SK-N-SH (cell line): ENCODE data around the gene KNCN. TPM values are rescaled to one million over a fixed set of nuclear protein-coding genes. Genes with fewer than 3 reads are reported as not detected.

Source experiments
- CTCF ChIA-PET: fragments of 300-600, 350-600 bp; formaldehyde crosslinking; extraction: SDS; loops from one replicate; lab custom pipeline; 2021; lab: Yijun Ruan, JAX
- POLR2A ChIA-PET: fragments of 350-600 bp; sonication (Branson Sonifier 250); formaldehyde crosslinking; extraction: SDS; loops from one replicate; lab custom pipeline; 2020; ENCODE audit warnings: antibody characterized with exemption, inconsistent platforms; lab: Yijun Ruan, JAX
- DNase-seq: peaks from one replicate; pipeline ENCODE4 v3.0.0; 2012
- H2AFZ ChIP-seq: fragments of 200-600 bp; sonication (generic); 2 replicates; pipeline ENCODE4 v1.8.1; 2016; ENCODE audit warnings: antibody characterized with exemption, mild to moderate bottlenecking, low read depth
- H3F3A ChIP-seq: fragments of 200-600 bp; sonication (generic); replicated peaks from 2 replicates; pipeline ENCODE3; 2016; ENCODE audit warnings: antibody characterized with exemption, mild to moderate bottlenecking; ENCODE audit not compliant: insufficient read depth
- H3K27ac ChIP-seq, 2 experiments: fragments of 200-500 bp in 1 of 2; fragments of 200-600 bp in 1 of 2; sonication (Bioruptor generic) in 1 of 2; sonication (generic), shearing (Covaris generic) in 1 of 2; 2 replicates each; pipeline versions ENCODE4 v1.5.1 to v1.6.1; 2014 to 2016; ENCODE audit warnings: low read depth in 2 of 2, inconsistent platforms in 1 of 2, low read length in 1 of 2, mild to moderate bottlenecking in 1 of 2, mixed read lengths in 1 of 2
- H3K27me3 ChIP-seq: fragments of 200-600 bp; sonication (generic), shearing (Covaris generic); 2 replicates; pipeline ENCODE4 v1.6.1; 2016; ENCODE audit warnings: mixed run types; ENCODE audit not compliant: insufficient read depth
- H3K36me3 ChIP-seq, 2 experiments: fragments of 200-500 bp in 1 of 2; fragments of 200-600 bp in 1 of 2; sonication (Bioruptor generic) in 1 of 2; sonication (generic) in 1 of 2; replicated peaks in 1 of 2; 2 replicates each; pipeline versions ENCODE3 to v1.5.1; 2014 to 2016; ENCODE audit warnings: low read length in 1 of 2, mild to moderate bottlenecking in 1 of 2; ENCODE audit not compliant: insufficient read depth in 2 of 2, control insufficient read depth in 1 of 2
- H3K4me1 ChIP-seq, 2 experiments: fragments of 200-500 bp in 1 of 2; fragments of 200-600 bp in 1 of 2; sonication (Bioruptor generic) in 1 of 2; sonication (generic), shearing (Covaris generic) in 1 of 2; 2 replicates each; pipeline versions ENCODE4 v1.5.1 to v1.6.1; 2014 to 2016; ENCODE audit warnings: low read depth in 1 of 2, low read length in 1 of 2, mixed run types in 1 of 2; ENCODE audit not compliant: insufficient read depth in 2 of 2, control insufficient read depth in 1 of 2
- H3K4me2 ChIP-seq: fragments of 200-600 bp; sonication (generic), shearing (Covaris generic); 2 replicates; pipeline ENCODE4 v1.6.1; 2017; ENCODE audit warnings: mixed run types
- H3K4me3 ChIP-seq, 2 experiments: fragments of 200-500 bp in 1 of 2; fragments of 200-600 bp in 1 of 2; sonication (Bioruptor generic) in 1 of 2; sonication (generic), shearing (Covaris generic) in 1 of 2; 2 replicates each; pipeline versions ENCODE4 v1.5.1 to v1.8.1; 2014 to 2016; ENCODE audit warnings: low read depth in 2 of 2, inconsistent platforms in 1 of 2, low read length in 1 of 2, mild to moderate bottlenecking in 1 of 2, mixed read lengths in 1 of 2, moderate library complexity in 1 of 2
- H3K79me2 ChIP-seq: fragments of 200-600 bp; sonication (generic); 2 replicates; pipeline ENCODE4 v1.8.1; 2017; ENCODE audit warnings: mild to moderate bottlenecking; ENCODE audit not compliant: insufficient read depth
- H3K9ac ChIP-seq: fragments of 200-600 bp; sonication (generic); 2 replicates; pipeline ENCODE4 v1.6.1; 2017; ENCODE audit warnings: mixed run types
- H3K9me2 ChIP-seq: fragments of 200-600 bp; sonication (generic); 2 replicates; pipeline ENCODE4 v1.6.1; 2017; ENCODE audit warnings: mixed run types
- H3K9me3 ChIP-seq: fragments of 200-600 bp; sonication (generic); 2 replicates; pipeline ENCODE4 v1.6.1; 2017; ENCODE audit warnings: mixed run types, mild to moderate bottlenecking, moderate library complexity
- H4K20me1 ChIP-seq: fragments of 200-600 bp; sonication (generic); 2 replicates; pipeline ENCODE4 v1.6.1; 2017; ENCODE audit warnings: mild to moderate bottlenecking, mixed run types; ENCODE audit not compliant: insufficient read depth
- CHD2 ChIP-seq: fragments of 150-350 bp; IDR thresholded peaks from 2 replicates; pipeline ENCODE4 v1.6.1; 2018; ENCODE audit warnings: low read length; ENCODE audit not compliant: partially characterized antibody
- CTCF ChIP-seq: fragments of 200-600 bp; sonication (generic); IDR thresholded peaks from 2 replicates; pipeline ENCODE4 v1.6.1; 2017; ENCODE audit warnings: antibody characterized with exemption, mild to moderate bottlenecking, moderate library complexity
- ELF1 ChIP-seq: IDR thresholded peaks from 2 replicates; pipeline ENCODE4 v1.4.0; 2012
- EP300 ChIP-seq, 2 experiments: IDR thresholded peaks; 2 replicates each; pipeline versions ENCODE4 v1.4.0 to v1.6.1; 2012; ENCODE audit warnings: borderline replicate concordance in 1 of 2, low read depth in 1 of 2, low read length in 1 of 2
- GABPA ChIP-seq: IDR thresholded peaks from 2 replicates; pipeline ENCODE4 v1.4.0; 2012; ENCODE audit warnings: low read depth, mild to moderate bottlenecking
- GATA2 ChIP-seq: sonication (generic); formaldehyde crosslinking; IDR thresholded peaks from 2 replicates; pipeline ENCODE4 v1.5.0; 2020; ENCODE audit warnings: mild to moderate bottlenecking, missing genetic modification reagents
- JUND ChIP-seq: IDR thresholded peaks from 2 replicates; pipeline ENCODE4 v1.4.0; 2012
- MAX ChIP-seq: IDR thresholded peaks from 2 replicates; pipeline ENCODE4 v1.4.0; 2012; ENCODE audit warnings: low read depth
- NRF1 ChIP-seq: IDR thresholded peaks from 2 replicates; pipeline ENCODE4 v1.6.1; 2012; ENCODE audit warnings: low read depth, mild to moderate bottlenecking, low read length
- RAD21 ChIP-seq: IDR thresholded peaks from 2 replicates; pipeline ENCODE4 v1.6.1; 2012; ENCODE audit warnings: mild to moderate bottlenecking, low read length
- RCOR1 ChIP-seq: fragments of 150-350 bp; IDR thresholded peaks from 2 replicates; pipeline ENCODE4 v1.6.1; 2017; ENCODE audit warnings: antibody characterized with exemption, low read length
- RFX5 ChIP-seq: IDR thresholded peaks from 2 replicates; pipeline ENCODE4 v1.6.1; 2012; ENCODE audit warnings: mild to moderate bottlenecking, improper control_type of control experiment, low read length
- RXRA ChIP-seq: IDR thresholded peaks from 2 replicates; pipeline ENCODE4 v1.4.0; 2012; ENCODE audit warnings: low read depth, mild to moderate bottlenecking, borderline replicate concordance
- SMC3 ChIP-seq: IDR thresholded peaks from 2 replicates; pipeline ENCODE4 v1.6.1; 2012; ENCODE audit warnings: low read depth, low read length, improper control_type of control experiment
- TCF12 ChIP-seq: IDR thresholded peaks from 2 replicates; pipeline ENCODE4 v1.4.0; 2012
- WGBS: methylation state at CpG from one replicate; pipeline ENCODE4 v1.1.6; 2017; ENCODE audit warnings: low lambda C conversion rate; 5-methylcytosine and 5-hydroxymethylcytosine counted together
- polyA plus RNA-seq, 3 experiments: library from polyadenylated mRNA; depleted of rRNA; stranded (reverse); fragments of >200 nt; gene quantifications; 2 replicates each; pipeline ENCODE4 v1.2.3, GENCODE V29; 2012
- TF ChIP-seq, protein P1 (sequence below): IDR thresholded peaks from 2 replicates; pipeline ENCODE4 v1.4.0; 2012; ENCODE audit warnings: low read depth, borderline replicate concordance
- TF ChIP-seq, protein P2 (sequence below): IDR thresholded peaks from 2 replicates; pipeline ENCODE4 v1.6.1; 2012; ENCODE audit warnings: mild to moderate bottlenecking, low read depth, low read length, moderate library complexity
- TF ChIP-seq, protein P3 (sequence below): IDR thresholded peaks from 2 replicates; pipeline ENCODE4 v1.4.0; 2012; ENCODE audit warnings: low read depth, borderline replicate concordance
- TF ChIP-seq, protein P4 (sequence below): fragments of 150-350 bp; IDR thresholded peaks from 2 replicates; pipeline ENCODE4 v1.6.1; 2017; ENCODE audit warnings: antibody characterized with exemption, low read length, low read depth, borderline replicate concordance

KNCN gene
- polyA plus RNA-seq, 1 of the 3 experiments (the other 2 are of a cell fraction), result not detected

GRCh38 chr1:46568461-46568891, 17.0 kb upstream of the KNCN start:
- H3K4me3 ChIP-seq, result no peak overlapping the region
- no peak for DNase-seq
- H2AFZ ChIP-seq, result no peak overlapping the region
- no peak overlapping the region for H3K9ac ChIP-seq
- no peaks in the 10 kb centered on the region for H4K20me1 ChIP-seq
- H3K4me2 ChIP-seq, result no peak overlapping the region
- H3K9me3 ChIP-seq, result no peaks in the 10 kb centered on the region
- CTCF ChIA-PET, result interaction anchor here (1.5 to 1.9 kb wide), 2 partner anchors 21 to 157 kb away, joined by 4 to 8 read pairs; no protein-coding TSS in a partner anchor
- no peaks in the 10 kb centered on the region for H3K9me2 ChIP-seq
- no peaks in the 10 kb centered on the region for H3F3A ChIP-seq
- POLR2A ChIA-PET, result no interaction called here
- no peak overlapping the region for H3K27ac ChIP-seq
- H3K79me2 ChIP-seq, result no peaks in the 10 kb centered on the region
- peaks cover 6 to 18% of the 10 kb centered on the region in 2 experiments for H3K36me3 ChIP-seq
- H3K27me3 ChIP-seq, result no peaks in the 10 kb centered on the region
- H3K4me1 ChIP-seq, result peaks cover 0 to 8% of the 10 kb centered on the region in 2 experiments; a peak in 1 of 4 replicates
- TF ChIP-seq, protein P1, sequence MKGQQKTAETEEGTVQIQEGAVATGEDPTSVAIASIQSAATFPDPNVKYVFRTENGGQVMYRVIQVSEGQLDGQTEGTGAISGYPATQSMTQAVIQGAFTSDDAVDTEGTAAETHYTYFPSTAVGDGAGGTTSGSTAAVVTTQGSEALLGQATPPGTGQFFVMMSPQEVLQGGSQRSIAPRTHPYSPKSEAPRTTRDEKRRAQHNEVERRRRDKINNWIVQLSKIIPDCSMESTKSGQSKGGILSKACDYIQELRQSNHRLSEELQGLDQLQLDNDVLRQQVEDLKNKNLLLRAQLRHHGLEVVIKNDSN, result no peak
- 0 out of 2 replicates have a peak, but pooled peaks have one; percentile 38 for TF ChIP-seq RCOR1
- 55% methylated on average over 6 of the region's 6 CpGs for WGBS

GRCh38 chr1:46563341-46563740, 11.9 kb upstream of the KNCN start:
- Histone ChIP-seq H3K9me2 (no peaks in the 10 kb centered on the region), H3K4me3 (no peak overlapping the region), H3K9me3 (no peaks in the 10 kb centered on the region), H3K4me1 (no peaks in the 10 kb centered on the region; a peak in 1 of 4 replicates), H3K36me3 (peaks cover 3 to 11% of the 10 kb centered on the region in 2 experiments), H3K9ac (no peak overlapping the region), H3F3A (no peaks in the 10 kb centered on the region), H3K27ac (no peak overlapping the region), H2AFZ (no peak overlapping the region), H3K4me2 (no peak overlapping the region), H3K79me2 (no peaks in the 10 kb centered on the region), H3K27me3 (no peaks in the 10 kb centered on the region), H4K20me1 (no peaks in the 10 kb centered on the region)
- ChIA-PET CTCF (interaction anchor here (0.8 to 3.7 kb wide), 4 partner anchors 13 to 162 kb away, joined by 3 to 11 read pairs (median 3); no protein-coding TSS in a partner anchor), POLR2A (no interaction called here)
- 86% methylated on average over 4 of the region's 4 CpGs for WGBS
- DNase-seq, result no peak
- TF ChIP-seq MAX (no peak), ELF1 (no peak), SMC3 (no peak), GATA2 (CRISPR knock-in tag) (no peak), RFX5 (no peak), TCF12 (no peak), CTCF (no peak), RXRA (no peak), RAD21 (no peak), RCOR1 (no peak), JUND (no peak), CHD2 (no peak), GABPA (no peak), NRF1 (no peak), EP300 (IDR thresholded peaks at IDR 0.05; ENCODE audit: borderline replicate concordance in 1 of 2, low read depth in 1 of 2, low read length in 1 of 2) (no peak)
- TF ChIP-seq, protein P2, sequence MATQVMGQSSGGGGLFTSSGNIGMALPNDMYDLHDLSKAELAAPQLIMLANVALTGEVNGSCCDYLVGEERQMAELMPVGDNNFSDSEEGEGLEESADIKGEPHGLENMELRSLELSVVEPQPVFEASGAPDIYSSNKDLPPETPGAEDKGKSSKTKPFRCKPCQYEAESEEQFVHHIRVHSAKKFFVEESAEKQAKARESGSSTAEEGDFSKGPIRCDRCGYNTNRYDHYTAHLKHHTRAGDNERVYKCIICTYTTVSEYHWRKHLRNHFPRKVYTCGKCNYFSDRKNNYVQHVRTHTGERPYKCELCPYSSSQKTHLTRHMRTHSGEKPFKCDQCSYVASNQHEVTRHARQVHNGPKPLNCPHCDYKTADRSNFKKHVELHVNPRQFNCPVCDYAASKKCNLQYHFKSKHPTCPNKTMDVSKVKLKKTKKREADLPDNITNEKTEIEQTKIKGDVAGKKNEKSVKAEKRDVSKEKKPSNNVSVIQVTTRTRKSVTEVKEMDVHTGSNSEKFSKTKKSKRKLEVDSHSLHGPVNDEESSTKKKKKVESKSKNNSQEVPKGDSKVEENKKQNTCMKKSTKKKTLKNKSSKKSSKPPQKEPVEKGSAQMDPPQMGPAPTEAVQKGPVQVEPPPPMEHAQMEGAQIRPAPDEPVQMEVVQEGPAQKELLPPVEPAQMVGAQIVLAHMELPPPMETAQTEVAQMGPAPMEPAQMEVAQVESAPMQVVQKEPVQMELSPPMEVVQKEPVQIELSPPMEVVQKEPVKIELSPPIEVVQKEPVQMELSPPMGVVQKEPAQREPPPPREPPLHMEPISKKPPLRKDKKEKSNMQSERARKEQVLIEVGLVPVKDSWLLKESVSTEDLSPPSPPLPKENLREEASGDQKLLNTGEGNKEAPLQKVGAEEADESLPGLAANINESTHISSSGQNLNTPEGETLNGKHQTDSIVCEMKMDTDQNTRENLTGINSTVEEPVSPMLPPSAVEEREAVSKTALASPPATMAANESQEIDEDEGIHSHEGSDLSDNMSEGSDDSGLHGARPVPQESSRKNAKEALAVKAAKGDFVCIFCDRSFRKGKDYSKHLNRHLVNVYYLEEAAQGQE, result no peak
- TF ChIP-seq, protein P3, sequence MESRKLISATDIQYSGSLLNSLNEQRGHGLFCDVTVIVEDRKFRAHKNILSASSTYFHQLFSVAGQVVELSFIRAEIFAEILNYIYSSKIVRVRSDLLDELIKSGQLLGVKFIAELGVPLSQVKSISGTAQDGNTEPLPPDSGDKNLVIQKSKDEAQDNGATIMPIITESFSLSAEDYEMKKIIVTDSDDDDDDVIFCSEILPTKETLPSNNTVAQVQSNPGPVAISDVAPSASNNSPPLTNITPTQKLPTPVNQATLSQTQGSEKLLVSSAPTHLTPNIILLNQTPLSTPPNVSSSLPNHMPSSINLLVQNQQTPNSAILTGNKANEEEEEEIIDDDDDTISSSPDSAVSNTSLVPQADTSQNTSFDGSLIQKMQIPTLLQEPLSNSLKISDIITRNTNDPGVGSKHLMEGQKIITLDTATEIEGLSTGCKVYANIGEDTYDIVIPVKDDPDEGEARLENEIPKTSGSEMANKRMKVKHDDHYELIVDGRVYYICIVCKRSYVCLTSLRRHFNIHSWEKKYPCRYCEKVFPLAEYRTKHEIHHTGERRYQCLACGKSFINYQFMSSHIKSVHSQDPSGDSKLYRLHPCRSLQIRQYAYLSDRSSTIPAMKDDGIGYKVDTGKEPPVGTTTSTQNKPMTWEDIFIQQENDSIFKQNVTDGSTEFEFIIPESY, result no peak
- TF ChIP-seq, protein P4, sequence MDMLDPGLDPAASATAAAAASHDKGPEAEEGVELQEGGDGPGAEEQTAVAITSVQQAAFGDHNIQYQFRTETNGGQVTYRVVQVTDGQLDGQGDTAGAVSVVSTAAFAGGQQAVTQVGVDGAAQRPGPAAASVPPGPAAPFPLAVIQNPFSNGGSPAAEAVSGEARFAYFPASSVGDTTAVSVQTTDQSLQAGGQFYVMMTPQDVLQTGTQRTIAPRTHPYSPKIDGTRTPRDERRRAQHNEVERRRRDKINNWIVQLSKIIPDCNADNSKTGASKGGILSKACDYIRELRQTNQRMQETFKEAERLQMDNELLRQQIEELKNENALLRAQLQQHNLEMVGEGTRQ, result no peak
